Measurements from ENCODE around the gene YTHDF2. TPM values are rescaled to one million over a fixed set of nuclear protein-coding genes. Genes with fewer than 3 reads are reported as not detected.
"Not testable (repeated sequence)": the region's sequence is repeated elsewhere in the genome, so short reads cannot be mapped to it uniquely, and the experiment has no call there.

Gene YTHDF2
- total RNA-seq, 5 donors from 2014 or later (not counting 1 experiment from before 2014, with no cell fraction given): 61.3 to 77.3 (median 67.0) TPM

GRCh38 chr1:28718586-28719331 lies 18.0 kb upstream of the YTHDF2 start:
- no peaks in the 10 kb centered on the region for H3K27me3 ChIP-seq (replicated peaks in 1 of 2; ENCODE audit: control insufficient read depth in 2 of 2, extremely low read depth in 1 of 2, insufficient read depth in 2 of 2, low read length in 1 of 2)
- H3K27ac ChIP-seq (ENCODE audit: low read length): no peak overlapping the region
- peak overlapping the region; percentile 18 to 41 for H3K27ac Mint-ChIP-seq
- no peaks in the 10 kb centered on the region for H3K27me3 Mint-ChIP-seq
- H3K4me1 ChIP-seq (ENCODE audit: control insufficient read depth in 1 of 2, extremely low read depth in 1 of 2, insufficient read depth in 2 of 2, low read length in 2 of 2): no peaks in the 10 kb centered on the region
- H3K9me3 ChIP-seq: no peaks in the 10 kb centered on the region
- no peaks in the 10 kb centered on the region for H3K9me3 Mint-ChIP-seq
- H3K4me3 Mint-ChIP-seq: no peak overlapping the region
- no peak for ATAC-seq (replicated peaks in 1 of 4)
- POLR2A ChIA-PET: interaction anchor here in 1 of 2 donors (0.6 kb wide), 1 partner anchor 720 kb away, joined by 4 read pairs; no protein-coding TSS in a partner anchor
- H3K36me3 Mint-ChIP-seq: peaks cover 13% of the 10 kb centered on the region
- WGBS (ENCODE audit: insufficient coverage): 100% methylated on average over 2 of the region's 4 CpGs
- no peak overlapping the region for H3K4me3 ChIP-seq (ENCODE audit: control insufficient read depth in 1 of 2, extremely low read depth in 1 of 2, low read length in 1 of 2)
- peaks cover 7 to 15% of the 10 kb centered on the region in 2 donors for H3K36me3 ChIP-seq (ENCODE audit: control insufficient read depth in 2 of 2, extremely low read depth in 1 of 2, insufficient read depth in 1 of 2, low read length in 1 of 2)
- no peak for DNase-seq
- CTCF ChIA-PET: no interaction called here
- peaks cover 2 to 5% (median 4%) of the 10 kb centered on the region in 3 donors for H3K4me1 Mint-ChIP-seq

GRCh38 chr1:28719332-28719619 lies 17.5 kb upstream of the YTHDF2 start:
- ChIA-PET POLR2A (no interaction called here), CTCF (no interaction called here)
- peaks cover 2 to 5% (median 4%) of the 10 kb centered on the region in 3 donors for H3K4me1 Mint-ChIP-seq
- no peaks in the 10 kb centered on the region for H3K27me3 Mint-ChIP-seq
- no peak overlapping the region for H3K4me3 Mint-ChIP-seq
- Histone ChIP-seq H3K27me3 (replicated peaks in 1 of 2; ENCODE audit: control insufficient read depth in 2 of 2, extremely low read depth in 1 of 2, insufficient read depth in 2 of 2, low read length in 1 of 2) (no peaks in the 10 kb centered on the region), H3K9me3 (no peaks in the 10 kb centered on the region), H3K36me3 (ENCODE audit: control insufficient read depth in 2 of 2, extremely low read depth in 1 of 2, insufficient read depth in 1 of 2, low read length in 1 of 2) (peaks cover 3 to 10% of the 10 kb centered on the region in 2 donors), H3K27ac (ENCODE audit: low read length) (no peak overlapping the region), H3K4me3 (ENCODE audit: control insufficient read depth in 1 of 2, extremely low read depth in 1 of 2, low read length in 1 of 2) (no peak overlapping the region), H3K4me1 (ENCODE audit: control insufficient read depth in 1 of 2, extremely low read depth in 1 of 2, insufficient read depth in 2 of 2, low read length in 2 of 2) (no peaks in the 10 kb centered on the region)
- DNase-seq (no peak), ATAC-seq (replicated peaks in 1 of 4) (no peak)
- peaks cover 8% of the 10 kb centered on the region for H3K36me3 Mint-ChIP-seq
- no peaks in the 10 kb centered on the region for H3K9me3 Mint-ChIP-seq
- peak overlapping the region; percentile 18 to 41 for H3K27ac Mint-ChIP-seq

- Mint-ChIP-seq H3K27me3 (no peaks in the 10 kb centered on the region), H3K4me3 (no peak overlapping the region), H3K36me3 (no peaks in the 10 kb centered on the region), H3K9me3 (no peaks in the 10 kb centered on the region), H3K4me1 (peaks cover 2 to 5% (median 4%) of the 10 kb centered on the region in 3 donors), H3K27ac (no peak overlapping the region)
- ChIA-PET POLR2A (interaction anchor here in 1 of 2 donors (0.7 kb wide), 1 partner anchor 419 kb away, joined by 6 read pairs; no protein-coding TSS in a partner anchor), CTCF (interaction anchor here in 1 of 2 donors (0.5 to 0.7 kb wide), 2 partner anchors 110 to 357 kb away, joined by 4 read pairs; no protein-coding TSS in a partner anchor)
- Histone ChIP-seq H3K4me3 (ENCODE audit: control insufficient read depth in 1 of 2, extremely low read depth in 1 of 2, low read length in 1 of 2) (no peak overlapping the region), H3K36me3 (ENCODE audit: control insufficient read depth in 2 of 2, extremely low read depth in 1 of 2, insufficient read depth in 1 of 2, low read length in 1 of 2) (no peaks in the 10 kb centered on the region), H3K27ac (ENCODE audit: low read length) (no peak overlapping the region), H3K4me1 (ENCODE audit: control insufficient read depth in 1 of 2, extremely low read depth in 1 of 2, insufficient read depth in 2 of 2, low read length in 2 of 2) (no peaks in the 10 kb centered on the region), H3K27me3 (replicated peaks in 1 of 2; ENCODE audit: control insufficient read depth in 2 of 2, extremely low read depth in 1 of 2, insufficient read depth in 2 of 2, low read length in 1 of 2) (no peaks in the 10 kb centered on the region), H3K9me3 (no peaks in the 10 kb centered on the region)
- WGBS (ENCODE audit: insufficient coverage): 91% methylated on average over 3 of the region's 5 CpGs
- ATAC-seq (replicated peaks in 1 of 4) (no peak), DNase-seq (no peak)
Observed at GRCh38 chr1:28720376-28720775, 16.4 kb upstream of the YTHDF2 start.

- DNase-seq; H3K36me3 Mint-ChIP-seq; H3K4me1 ChIP-seq (ENCODE audit: control insufficient read depth in 1 of 2, extremely low read depth in 1 of 2, insufficient read depth in 2 of 2, low read length in 2 of 2); H3K27ac Mint-ChIP-seq; POLR2A ChIA-PET; CTCF ChIA-PET; H3K27ac ChIP-seq (ENCODE audit: low read length); ATAC-seq (replicated peaks in 1 of 4); H3K36me3 ChIP-seq (ENCODE audit: control insufficient read depth in 2 of 2, extremely low read depth in 1 of 2, insufficient read depth in 1 of 2, low read length in 1 of 2); H3K4me1 Mint-ChIP-seq; H3K4me3 Mint-ChIP-seq; H3K4me3 ChIP-seq (ENCODE audit: control insufficient read depth in 1 of 2, extremely low read depth in 1 of 2, low read length in 1 of 2); H3K9me3 ChIP-seq; H3K27me3 Mint-ChIP-seq; H3K27me3 ChIP-seq (replicated peaks in 1 of 2; ENCODE audit: control insufficient read depth in 2 of 2, extremely low read depth in 1 of 2, insufficient read depth in 2 of 2, low read length in 1 of 2); H3K9me3 Mint-ChIP-seq: not testable (repeated sequence)
- 95% methylated on average over 16 of the region's 18 CpGs for WGBS (ENCODE audit: insufficient coverage)
Observed at GRCh38 chr1:28721927-28722326, 14.8 kb upstream of the YTHDF2 start.

GRCh38 chr1:28725365-28725764 lies 11.4 kb upstream of the YTHDF2 start:
- CTCF ChIA-PET: interaction anchor here in 1 of 2 donors (0.8 to 1.2 kb wide), 2 partner anchors 11 to 519 kb away, joined by 5 to 9 read pairs; partner anchors contain the start of gene YTHDF2
- H3K36me3 Mint-ChIP-seq; H3K27me3 ChIP-seq (replicated peaks in 1 of 2; ENCODE audit: control insufficient read depth in 2 of 2, extremely low read depth in 1 of 2, insufficient read depth in 2 of 2, low read length in 1 of 2); H3K4me1 ChIP-seq (ENCODE audit: control insufficient read depth in 1 of 2, extremely low read depth in 1 of 2, insufficient read depth in 2 of 2, low read length in 2 of 2); H3K9me3 ChIP-seq; H3K27ac Mint-ChIP-seq; H3K36me3 ChIP-seq (ENCODE audit: control insufficient read depth in 2 of 2, extremely low read depth in 1 of 2, insufficient read depth in 1 of 2, low read length in 1 of 2); POLR2A ChIA-PET; H3K9me3 Mint-ChIP-seq; H3K4me3 ChIP-seq (ENCODE audit: control insufficient read depth in 1 of 2, extremely low read depth in 1 of 2, low read length in 1 of 2); H3K4me1 Mint-ChIP-seq; H3K27ac ChIP-seq (ENCODE audit: low read length); DNase-seq; H3K27me3 Mint-ChIP-seq; H3K4me3 Mint-ChIP-seq; ATAC-seq (replicated peaks in 1 of 4): not testable (repeated sequence)
- 100% methylated on average over 1 of the region's 5 CpGs for WGBS (ENCODE audit: insufficient coverage)

- WGBS (ENCODE audit: insufficient coverage): 0% methylated on average over 8 of the region's 15 CpGs
- H3K4me3 Mint-ChIP-seq: peak overlapping the region; percentile 93 to 98 (median 96)
- DNase-seq (no peak), ATAC-seq (replicated peaks in 1 of 4) (no peak)
- Histone ChIP-seq H3K27ac (ENCODE audit: low read length) (peak overlapping the region; percentile 88), H3K4me3 (ENCODE audit: control insufficient read depth in 1 of 2, extremely low read depth in 1 of 2, low read length in 1 of 2) (peak overlapping the region; percentile 58 to 67), H3K9me3 (no peaks in the 10 kb centered on the region), H3K4me1 (ENCODE audit: control insufficient read depth in 1 of 2, extremely low read depth in 1 of 2, insufficient read depth in 2 of 2, low read length in 2 of 2) (peaks cover 17 to 26% of the 10 kb centered on the region in 2 experiments), H3K36me3 (ENCODE audit: control insufficient read depth in 2 of 2, extremely low read depth in 1 of 2, insufficient read depth in 1 of 2, low read length in 1 of 2) (peaks cover 0 to 22% of the 10 kb centered on the region in 2 donors), H3K27me3 (replicated peaks in 1 of 2; ENCODE audit: control insufficient read depth in 2 of 2, extremely low read depth in 1 of 2, insufficient read depth in 2 of 2, low read length in 1 of 2) (no peaks in the 10 kb centered on the region)
- H3K9me3 Mint-ChIP-seq: no peaks in the 10 kb centered on the region
- H3K27ac Mint-ChIP-seq: peak overlapping the region; percentile 92 to 94
- ChIA-PET CTCF (interaction anchor here (0.5 to 2.7 kb wide), 23 partner anchors 10 to 495 kb away, joined by 3 to 92 read pairs (median 7); partner anchors contain the start of genes GMEB1 (in 1 of the 2), MED18 (in 1 of the 2), RNU11 (in 1 of the 2) and SRSF4 (in 1 of the 2)), POLR2A (interaction anchor here (0.6 to 1.5 kb wide), 11 partner anchors 15 to 234 kb away, joined by 3 to 32 read pairs (median 4); partner anchors contain the start of genes TAF12 (in 2 of the 2) and GMEB1 (in 1 of the 2))
- H3K4me1 Mint-ChIP-seq: peaks cover 32 to 34% (median 33%) of the 10 kb centered on the region in 3 donors
- H3K27me3 Mint-ChIP-seq: no peaks in the 10 kb centered on the region
- H3K36me3 Mint-ChIP-seq: peaks cover 12% of the 10 kb centered on the region
Observed at GRCh38 chr1:28735961-28736449, 735 bp upstream of the YTHDF2 start.
